BLaER1 (cell line): ENCODE results near the gene ZNF143.

Experiments used
- H3K27ac ChIP-seq: shearing (Covaris generic); formaldehyde crosslinking; 2 replicates; pipeline ENCODE4 v1.8.1; 2022
- H3K27me3 ChIP-seq: shearing (Covaris generic); formaldehyde crosslinking; 2 replicates; pipeline ENCODE4 v1.8.1; 2022
- H3K36me3 ChIP-seq: shearing (Covaris generic); formaldehyde crosslinking; 2 replicates; pipeline ENCODE4 v1.8.1; 2022
- H3K4me1 ChIP-seq: shearing (Covaris generic); formaldehyde crosslinking; 2 replicates; pipeline ENCODE4 v1.8.1; 2022
- H3K4me2 ChIP-seq: shearing (Covaris generic); formaldehyde crosslinking; 2 replicates; pipeline ENCODE4 v1.8.1; 2022
- H3K4me3 ChIP-seq: shearing (Covaris generic); formaldehyde crosslinking; 2 replicates; pipeline ENCODE4 v1.8.1; 2022
- H3K9ac ChIP-seq: shearing (Covaris generic); formaldehyde crosslinking; 2 replicates; pipeline ENCODE4 v1.8.1; 2022
- H3K9me3 ChIP-seq: shearing (Covaris generic); formaldehyde crosslinking; 2 replicates; pipeline ENCODE4 v1.8.1; 2022
- H4K20me1 ChIP-seq: shearing (Covaris generic); formaldehyde crosslinking; 2 replicates; pipeline ENCODE4 v1.8.1; 2022
- Cebpa-rat ChIP-seq: shearing (Covaris generic); IDR thresholded peaks from 2 replicates; pipeline ENCODE4 v1.8.1; 2022

The ZNF143 gene

GRCh38 chr11:9461760-9462134, 935 bp downstream of the ZNF143 start:
- peak overlapping the region; percentile 89 for H3K4me2 ChIP-seq
- peak overlapping the region; percentile 71 for H3K4me3 ChIP-seq
- H3K4me1 ChIP-seq, result peaks cover 28% of the 10 kb centered on the region
- H4K20me1 ChIP-seq, result no peaks in the 10 kb centered on the region
- peaks cover 9% of the 10 kb centered on the region; the same call in 1 of the 2 replicates for H3K36me3 ChIP-seq
- peak overlapping the region; percentile 98 for H3K27ac ChIP-seq
- H3K9me3 ChIP-seq, result no peaks in the 10 kb centered on the region
- TF ChIP-seq Cebpa-rat, result no peak
- peak overlapping the region; percentile 96 for H3K9ac ChIP-seq
- no peaks in the 10 kb centered on the region for H3K27me3 ChIP-seq

- Histone ChIP-seq H3K4me1 (peaks cover 28% of the 10 kb centered on the region), H3K9ac (peak overlapping the region; percentile 96)
Measured at GRCh38 chr11:9462172-9462799, 1.5 kb downstream of the ZNF143 start.

GRCh38 chr11:9462806-9463537, 2.2 kb downstream of the ZNF143 start:
- no peaks in the 10 kb centered on the region for H3K9me3 ChIP-seq
- H4K20me1 ChIP-seq, result no peaks in the 10 kb centered on the region
- peaks cover 14% of the 10 kb centered on the region; the same call in 1 of the 2 replicates for H3K36me3 ChIP-seq
- no peak overlapping the region for H3K4me3 ChIP-seq
- peak overlapping the region; percentile 89 for H3K4me2 ChIP-seq
- peaks cover 28% of the 10 kb centered on the region for H3K4me1 ChIP-seq
- peak overlapping the region; percentile 98 for H3K27ac ChIP-seq
- no peaks in the 10 kb centered on the region for H3K27me3 ChIP-seq
- no peak for TF ChIP-seq Cebpa-rat
- peak overlapping the region; percentile 96; the same call in 1 of the 2 replicates for H3K9ac ChIP-seq

More at GRCh38 chr11:9462172-9462799, 1.5 kb downstream of the ZNF143 start:
- Histone ChIP-seq H3K4me3 (peak overlapping the region; percentile 71), H3K4me2 (peak overlapping the region; percentile 89), H4K20me1 (no peaks in the 10 kb centered on the region), H3K27ac (peak overlapping the region; percentile 98), H3K9me3 (no peaks in the 10 kb centered on the region), H3K27me3 (no peaks in the 10 kb centered on the region), H3K36me3 (peaks cover 12% of the 10 kb centered on the region; the same call in 1 of the 2 replicates)
- no peak for TF ChIP-seq Cebpa-rat

- Histone ChIP-seq H3K4me1 (no peaks in the 10 kb centered on the region), H3K27me3 (no peaks in the 10 kb centered on the region), H4K20me1 (no peaks in the 10 kb centered on the region), H3K9me3 (no peaks in the 10 kb centered on the region), H3K36me3 (peaks cover 74% of the 10 kb centered on the region), H3K27ac (no peak overlapping the region), H3K4me2 (no peak overlapping the region), H3K4me3 (no peak overlapping the region), H3K9ac (no peak overlapping the region)
- no peak for TF ChIP-seq Cebpa-rat
Measured at GRCh38 chr11:9470765-9471164, 10.0 kb downstream of the ZNF143 start.

GRCh38 chr11:9473408-9473807, 12.6 kb downstream of the ZNF143 start:
- H3K4me2 ChIP-seq, result no peak overlapping the region
- no peak overlapping the region for H3K9ac ChIP-seq
- peaks cover 85% of the 10 kb centered on the region for H3K36me3 ChIP-seq
- H3K4me3 ChIP-seq, result no peak overlapping the region
- no peaks in the 10 kb centered on the region for H4K20me1 ChIP-seq
- no peaks in the 10 kb centered on the region for H3K27me3 ChIP-seq
- no peaks in the 10 kb centered on the region for H3K9me3 ChIP-seq
- H3K27ac ChIP-seq, result no peak overlapping the region
- TF ChIP-seq Cebpa-rat, result no peak
- no peaks in the 10 kb centered on the region for H3K4me1 ChIP-seq

GRCh38 chr11:9479899-9480298, 19.1 kb downstream of the ZNF143 start:
- no peak overlapping the region for H3K27ac ChIP-seq
- no peaks in the 10 kb centered on the region for H4K20me1 ChIP-seq
- TF ChIP-seq Cebpa-rat, result no peak
- H3K4me3 ChIP-seq, result no peak overlapping the region
- peaks cover 94% of the 10 kb centered on the region for H3K36me3 ChIP-seq
- peaks cover 5% of the 10 kb centered on the region; the same call in 1 of the 2 replicates for H3K4me1 ChIP-seq
- H3K4me2 ChIP-seq, result no peak overlapping the region
- H3K9ac ChIP-seq, result no peak overlapping the region
- H3K9me3 ChIP-seq, result no peaks in the 10 kb centered on the region
- H3K27me3 ChIP-seq, result no peaks in the 10 kb centered on the region

- H3K4me2 ChIP-seq, result no peak overlapping the region
- no peak overlapping the region for H3K4me3 ChIP-seq
Measured at GRCh38 chr11:9489080-9489765, 28.4 kb downstream of the ZNF143 start.

GRCh38 chr11:9490376-9490775, 29.6 kb downstream of the ZNF143 start:
- peaks cover 81% of the 10 kb centered on the region for H3K36me3 ChIP-seq
- no peaks in the 10 kb centered on the region for H3K4me1 ChIP-seq
- no peaks in the 10 kb centered on the region for H4K20me1 ChIP-seq
- no peak overlapping the region for H3K4me2 ChIP-seq
- TF ChIP-seq Cebpa-rat, result no peak
- H3K27me3 ChIP-seq, result no peaks in the 10 kb centered on the region
- no peaks in the 10 kb centered on the region for H3K9me3 ChIP-seq
- H3K4me3 ChIP-seq, result no peak overlapping the region
- H3K9ac ChIP-seq, result no peak overlapping the region
- no peak overlapping the region for H3K27ac ChIP-seq

More at GRCh38 chr11:9489080-9489765, 28.4 kb downstream of the ZNF143 start:
- Histone ChIP-seq H3K9ac (no peak overlapping the region), H3K27ac (no peak overlapping the region), H3K36me3 (peaks cover 81% of the 10 kb centered on the region), H3K27me3 (no peaks in the 10 kb centered on the region), H3K9me3 (no peaks in the 10 kb centered on the region), H4K20me1 (no peaks in the 10 kb centered on the region), H3K4me1 (no peaks in the 10 kb centered on the region)
- TF ChIP-seq Cebpa-rat, result no peak

- Histone ChIP-seq H3K9ac (no peak overlapping the region), H3K27ac (no peak overlapping the region), H3K4me3 (no peak overlapping the region), H4K20me1 (no peaks in the 10 kb centered on the region), H3K9me3 (no peaks in the 10 kb centered on the region), H3K4me1 (no peaks in the 10 kb centered on the region), H3K4me2 (no peak overlapping the region), H3K36me3 (peaks cover 85% of the 10 kb centered on the region), H3K27me3 (no peaks in the 10 kb centered on the region)
- no peak for TF ChIP-seq Cebpa-rat
Measured at GRCh38 chr11:9493492-9493891, 32.7 kb downstream of the ZNF143 start.

GRCh38 chr11:9494316-9494715, 33.5 kb downstream of the ZNF143 start:
- Histone ChIP-seq H3K27ac (no peak overlapping the region), H4K20me1 (no peaks in the 10 kb centered on the region), H3K36me3 (peaks cover 86% of the 10 kb centered on the region), H3K9ac (no peak overlapping the region), H3K4me3 (no peak overlapping the region), H3K4me2 (no peak overlapping the region), H3K27me3 (no peaks in the 10 kb centered on the region), H3K4me1 (no peaks in the 10 kb centered on the region), H3K9me3 (no peaks in the 10 kb centered on the region)
- TF ChIP-seq Cebpa-rat, result no peak
